Measurements from ENCODE around the gene SPEG. TPM values are rescaled to one million over a fixed set of nuclear protein-coding genes. Genes with fewer than 3 reads are reported as not detected.

The SPEG gene
- total and polyA plus RNA-seq, 2 of the 8 experiments (the other 6 are each of a cell fraction or from before 2014, with no cell fraction given): 19.9 to 32.0 TPM

GRCh38 chr2:219436491-219436890 lies 1.8 kb downstream of the SPEG start (continued):
- TF ChIP-seq TAF1 (IDR thresholded peaks at IDR 0.05; ENCODE audit: low read depth, low read length) (no peak), HDAC6 (IDR thresholded peaks at IDR 0.05; ENCODE audit: low read depth, low read length) (no peak), SAP30 (IDR thresholded peaks at IDR 0.05; ENCODE audit: insufficient read depth, insufficient replicate concordance, low read length) (no peak), SIRT6 (IDR thresholded peaks at IDR 0.05; ENCODE audit: low read length) (no peak), POU5F1 (IDR thresholded peaks at IDR 0.05; ENCODE audit: low read depth, low read length) (no peak), EGR1 (IDR thresholded peaks at IDR 0.05; ENCODE audit: borderline replicate concordance, low read depth, low read length) (no peak)
